ENCODE data around the gene MED17.

DNA sequence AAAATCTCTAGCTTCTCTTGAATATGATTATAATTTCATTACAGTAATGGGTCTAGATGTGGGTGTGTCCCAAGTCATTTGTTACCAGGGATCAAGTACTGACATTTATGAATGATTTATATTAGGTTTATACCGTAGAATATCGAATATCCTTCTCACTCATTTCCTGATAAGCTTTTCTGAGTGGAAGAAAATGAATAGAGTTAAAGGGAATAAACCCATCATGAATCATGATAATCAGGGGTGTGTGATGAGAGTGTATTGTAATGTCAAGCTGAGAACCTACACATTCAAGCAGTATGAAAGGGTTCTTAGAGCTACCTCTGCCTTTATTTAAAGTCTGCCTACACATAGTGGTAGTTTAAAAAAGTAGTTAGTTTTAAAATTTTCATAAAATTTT, 17.3 kb downstream of the MED17 start:
- TF ChIP-seq, protein P1, sequence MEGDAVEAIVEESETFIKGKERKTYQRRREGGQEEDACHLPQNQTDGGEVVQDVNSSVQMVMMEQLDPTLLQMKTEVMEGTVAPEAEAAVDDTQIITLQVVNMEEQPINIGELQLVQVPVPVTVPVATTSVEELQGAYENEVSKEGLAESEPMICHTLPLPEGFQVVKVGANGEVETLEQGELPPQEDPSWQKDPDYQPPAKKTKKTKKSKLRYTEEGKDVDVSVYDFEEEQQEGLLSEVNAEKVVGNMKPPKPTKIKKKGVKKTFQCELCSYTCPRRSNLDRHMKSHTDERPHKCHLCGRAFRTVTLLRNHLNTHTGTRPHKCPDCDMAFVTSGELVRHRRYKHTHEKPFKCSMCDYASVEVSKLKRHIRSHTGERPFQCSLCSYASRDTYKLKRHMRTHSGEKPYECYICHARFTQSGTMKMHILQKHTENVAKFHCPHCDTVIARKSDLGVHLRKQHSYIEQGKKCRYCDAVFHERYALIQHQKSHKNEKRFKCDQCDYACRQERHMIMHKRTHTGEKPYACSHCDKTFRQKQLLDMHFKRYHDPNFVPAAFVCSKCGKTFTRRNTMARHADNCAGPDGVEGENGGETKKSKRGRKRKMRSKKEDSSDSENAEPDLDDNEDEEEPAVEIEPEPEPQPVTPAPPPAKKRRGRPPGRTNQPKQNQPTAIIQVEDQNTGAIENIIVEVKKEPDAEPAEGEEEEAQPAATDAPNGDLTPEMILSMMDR (conservative IDR thresholded peaks at IDR 0.05) = no peak
- no peak for TF ChIP-seq EZH2 (IDR thresholded peaks at IDR 0.05; ENCODE audit: low read depth)
